Muscle layer of colon (tissue), 2 donors: ENCODE data around the gene GJA8.
"Not testable (repeated sequence)": the region's sequence is repeated elsewhere in the genome, so short reads cannot be mapped to it uniquely, and the experiment has no call there.

Source experiments
- H3K27ac ChIP-seq: one replicate; pipeline ENCODE4 v1.7.0; 2013; ENCODE audit warnings: low read depth, mild to moderate bottlenecking, low read length, moderate library complexity
- H3K27me3 ChIP-seq, 2 donors: one replicate each; pipeline ENCODE4 v1.7.0; 2013; ENCODE audit warnings: low read length in 2 of 2, mild to moderate bottlenecking in 2 of 2; ENCODE audit not compliant: insufficient read depth in 2 of 2, control insufficient read depth in 1 of 2
- H3K36me3 ChIP-seq: one replicate; pipeline ENCODE4 v1.7.0; 2013; ENCODE audit warnings: mild to moderate bottlenecking, low read length; ENCODE audit not compliant: insufficient read depth
- H3K4me1 ChIP-seq: one replicate; pipeline ENCODE4 v1.7.0; 2013; ENCODE audit warnings: mild to moderate bottlenecking, low read length; ENCODE audit not compliant: insufficient read depth
- H3K4me3 ChIP-seq, 2 donors: one replicate each; pipeline ENCODE4 v1.7.0; 2013; ENCODE audit warnings: low read length in 2 of 2, low read depth in 1 of 2, mild to moderate bottlenecking in 1 of 2, moderate library complexity in 1 of 2
- H3K9ac ChIP-seq: one replicate; pipeline ENCODE4 v1.7.0; 2013; ENCODE audit warnings: low read length
- H3K9me3 ChIP-seq: one replicate; pipeline ENCODE4 v1.7.0; 2013; ENCODE audit warnings: mild to moderate bottlenecking, low read length
- donor health status: abdominal sarcoma.
- donor health status: Adenocarcinoma of cecum.

GJA8 gene

DNA sequence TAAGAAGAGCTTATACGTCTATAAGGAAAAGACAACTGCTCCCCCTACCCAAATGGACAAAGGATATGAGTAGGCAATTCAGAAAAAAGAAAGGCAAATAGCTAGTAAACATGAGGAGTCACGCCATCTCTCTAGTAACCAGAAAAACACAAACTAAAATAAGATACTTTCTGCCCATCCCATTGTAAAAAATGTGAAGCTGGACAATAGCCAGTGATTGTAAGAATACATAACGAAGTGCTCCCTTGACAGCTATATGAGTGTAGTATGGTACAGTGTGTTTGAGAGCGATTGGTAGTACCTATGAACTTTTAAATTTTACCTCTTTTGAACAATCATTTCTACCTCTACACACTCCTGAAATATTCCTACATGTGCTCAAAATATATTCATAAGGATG lies 7.5 kb upstream of the GJA8 start:
- Histone ChIP-seq H3K36me3 (no peaks in the 10 kb centered on the region), H3K4me3 (no peak overlapping the region), H3K27ac (no peak overlapping the region), H3K9ac (no peak overlapping the region), H3K27me3 (no peaks in the 10 kb centered on the region), H3K4me1 (no peaks in the 10 kb centered on the region), H3K9me3 (no peaks in the 10 kb centered on the region)

DNA sequence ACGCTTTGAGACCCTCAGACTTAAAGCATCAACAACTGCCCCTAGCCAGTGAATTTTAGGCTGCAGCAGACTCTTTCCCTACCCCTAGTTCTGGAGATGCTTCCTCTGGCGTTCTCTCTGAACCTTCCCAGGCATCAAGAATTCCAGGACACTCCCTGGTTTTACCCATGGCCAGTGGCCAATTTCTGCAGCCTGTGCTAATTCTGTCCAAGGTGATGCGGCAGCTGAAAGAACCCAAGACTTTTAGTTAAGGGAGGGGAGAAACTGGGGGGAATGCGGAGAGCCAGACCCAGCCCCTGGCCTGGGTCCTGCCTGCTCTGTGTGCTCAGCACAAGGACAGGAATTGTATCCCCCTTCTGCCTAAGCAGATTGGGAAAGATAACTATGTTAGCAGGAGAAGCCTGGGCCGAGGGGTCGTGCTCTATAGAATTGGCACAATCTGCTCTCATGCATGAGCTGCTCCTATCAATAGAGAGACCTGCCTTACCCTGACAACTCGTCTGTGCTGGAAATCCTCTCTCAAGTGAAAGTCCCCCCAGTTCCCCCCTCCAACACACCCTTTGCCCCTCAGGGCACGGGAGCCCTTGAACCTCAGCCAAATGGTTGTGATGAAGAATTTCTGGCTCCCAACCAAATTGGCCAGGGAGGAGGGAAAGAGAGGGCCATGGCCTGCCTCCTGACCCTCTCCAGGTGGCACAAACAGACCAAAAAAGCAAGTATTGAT lies 5.4 kb upstream of the GJA8 start:
- no peaks in the 10 kb centered on the region for H3K4me1 ChIP-seq
- H3K36me3 ChIP-seq: no peaks in the 10 kb centered on the region
- H3K4me3 ChIP-seq: no peak overlapping the region
- no peak overlapping the region for H3K27ac ChIP-seq
- no peaks in the 10 kb centered on the region for H3K27me3 ChIP-seq
- H3K9me3 ChIP-seq: no peaks in the 10 kb centered on the region
- H3K9ac ChIP-seq: no peak overlapping the region

- Histone ChIP-seq H3K27me3 (no peaks in the 10 kb centered on the region), H3K9me3 (no peaks in the 10 kb centered on the region), H3K9ac (no peak overlapping the region), H3K4me1 (no peaks in the 10 kb centered on the region), H3K4me3 (no peak overlapping the region), H3K27ac (no peak overlapping the region), H3K36me3 (no peaks in the 10 kb centered on the region)
Measured at GRCh38 chr1:147897789-147898188, 4.8 kb upstream of the GJA8 start.

DNA sequence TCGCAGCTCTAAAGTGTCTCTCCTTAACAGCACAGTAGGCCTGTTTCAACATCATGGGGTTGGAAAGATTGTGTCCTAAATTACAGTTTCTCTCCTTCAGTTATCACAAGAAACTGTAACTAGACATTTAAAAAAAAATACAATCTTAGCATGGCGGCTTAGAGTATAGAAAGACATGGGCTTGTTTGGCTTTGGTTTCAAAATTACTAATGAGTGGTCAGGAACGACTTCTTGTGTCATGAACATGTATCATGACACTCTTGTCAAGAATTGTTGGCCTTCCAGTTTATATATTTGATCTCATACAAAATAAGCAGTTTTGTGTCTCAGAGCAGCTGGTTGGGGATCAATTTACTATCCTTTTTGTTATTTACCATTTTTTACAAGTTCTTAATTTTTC lies 2.1 kb downstream of the GJA8 start:
- Histone ChIP-seq H3K36me3 (no peaks in the 10 kb centered on the region), H3K9ac (no peak overlapping the region), H3K9me3 (no peaks in the 10 kb centered on the region), H3K27me3 (no peaks in the 10 kb centered on the region), H3K4me3 (no peak overlapping the region), H3K27ac (no peak overlapping the region), H3K4me1 (no peaks in the 10 kb centered on the region)

- Histone ChIP-seq H3K27me3 (no peaks in the 10 kb centered on the region), H3K9me3 (no peaks in the 10 kb centered on the region), H3K4me1 (no peaks in the 10 kb centered on the region), H3K4me3 (no peak overlapping the region), H3K9ac (no peak overlapping the region), H3K36me3 (no peaks in the 10 kb centered on the region), H3K27ac (no peak overlapping the region)
Measured at GRCh38 chr1:147907786-147908509, 5.4 kb downstream of the GJA8 start.

DNA sequence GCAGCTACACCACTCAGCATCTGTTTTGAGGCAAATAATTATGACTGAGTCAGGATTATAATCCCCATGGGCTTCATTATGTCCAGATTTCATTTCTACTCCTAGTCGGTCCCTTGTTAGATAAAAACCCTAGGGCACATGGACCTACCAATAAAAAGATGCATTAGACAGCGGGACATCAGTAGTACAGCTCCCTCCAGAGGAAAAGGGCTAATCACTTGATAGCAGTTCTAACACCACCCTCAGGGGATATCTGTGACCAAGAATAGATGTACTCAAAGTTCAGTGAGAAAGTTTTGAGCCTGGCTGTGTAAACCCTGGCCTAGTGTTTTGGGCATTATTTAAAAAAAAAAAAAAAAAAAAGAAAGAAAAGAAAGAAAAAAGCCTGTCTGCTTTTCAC lies 10.0 kb downstream of the GJA8 start:
- Histone ChIP-seq H3K9ac (no peak overlapping the region), H3K4me1 (no peaks in the 10 kb centered on the region), H3K27ac (no peak overlapping the region), H3K27me3 (no peaks in the 10 kb centered on the region), H3K4me3 (no peak overlapping the region), H3K9me3 (no peaks in the 10 kb centered on the region), H3K36me3 (no peaks in the 10 kb centered on the region)

DNA sequence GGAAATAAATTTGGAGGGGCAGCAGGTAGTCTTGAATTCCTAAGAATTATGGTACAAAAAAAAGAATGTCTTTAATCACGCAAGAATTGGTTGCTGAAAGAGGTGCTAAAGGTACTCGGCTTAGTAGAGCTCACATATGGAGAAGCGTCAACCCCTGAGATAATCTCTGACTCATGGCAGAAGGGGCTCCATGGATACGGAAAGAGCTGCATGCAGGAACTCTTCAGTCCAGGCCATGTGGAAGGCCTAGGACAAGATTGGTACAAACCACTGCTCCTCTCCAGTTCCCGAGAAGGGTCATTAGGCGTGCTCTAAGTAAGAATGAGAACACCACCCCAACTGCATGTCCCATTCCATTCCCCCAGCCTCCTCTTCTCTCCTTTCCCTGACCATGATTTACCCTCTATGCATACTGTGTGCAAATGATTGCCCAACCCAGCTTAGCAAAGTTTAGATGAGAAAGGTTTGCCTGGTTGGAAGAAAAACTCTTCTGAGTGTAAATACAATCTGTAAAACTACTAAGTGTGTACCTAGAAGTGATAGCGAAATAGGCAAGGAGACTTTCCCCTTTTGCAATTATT lies 10.9 kb downstream of the GJA8 start:
- Histone ChIP-seq H3K27ac (no peak overlapping the region), H3K4me1 (no peaks in the 10 kb centered on the region), H3K9me3 (no peaks in the 10 kb centered on the region), H3K36me3 (no peaks in the 10 kb centered on the region), H3K9ac (no peak overlapping the region), H3K4me3 (no peak overlapping the region), H3K27me3 (no peaks in the 10 kb centered on the region)

GRCh38 chr1:147919896-147920295 lies 17.3 kb downstream of the GJA8 start:
- no peak overlapping the region for H3K4me3 ChIP-seq

GRCh38 chr1:147924813-147925212 lies 22.2 kb downstream of the GJA8 start:
- Histone ChIP-seq H3K4me3 (no peak overlapping the region), H3K9ac (no peak overlapping the region), H3K4me1 (no peaks in the 10 kb centered on the region), H3K36me3 (no peaks in the 10 kb centered on the region), H3K27ac (no peak overlapping the region), H3K9me3 (no peaks in the 10 kb centered on the region), H3K27me3 (no peaks in the 10 kb centered on the region)

More at GRCh38 chr1:147919896-147920295, 17.3 kb downstream of the GJA8 start:
- H3K9me3 ChIP-seq: no peaks in the 10 kb centered on the region
- H3K27ac ChIP-seq: no peak overlapping the region
- H3K27me3 ChIP-seq: no peaks in the 10 kb centered on the region
- H3K4me1 ChIP-seq: no peaks in the 10 kb centered on the region
- no peak overlapping the region for H3K9ac ChIP-seq
- H3K36me3 ChIP-seq: no peaks in the 10 kb centered on the region

- not testable (repeated sequence) for H3K9ac ChIP-seq, H3K4me3 ChIP-seq, H3K36me3 ChIP-seq, H3K27me3 ChIP-seq, H3K27ac ChIP-seq, H3K9me3 ChIP-seq, H3K4me1 ChIP-seq
Measured at GRCh38 chr1:147927215-147927614, 24.6 kb downstream of the GJA8 start.

DNA sequence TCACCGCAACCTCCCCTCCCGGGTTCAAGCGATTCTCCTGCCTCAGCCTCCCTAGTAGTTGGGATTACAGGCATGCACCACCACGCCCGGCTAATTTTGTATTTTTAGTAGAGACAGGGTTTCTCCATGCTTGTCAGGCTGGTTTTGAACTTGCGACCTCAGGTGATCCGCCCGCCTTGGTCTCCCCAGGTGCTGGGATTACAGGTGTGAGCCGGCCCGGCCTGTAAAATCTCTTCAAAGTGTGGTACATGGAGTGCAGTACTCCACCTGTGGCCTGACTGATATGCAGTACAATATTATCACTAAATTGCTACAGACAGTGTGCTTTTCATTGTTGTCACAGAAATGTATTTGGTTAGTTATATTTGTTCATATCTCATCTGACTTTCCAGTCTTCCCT lies 25.1 kb downstream of the GJA8 start:
- H3K4me1 ChIP-seq, H3K9ac ChIP-seq: not testable (repeated sequence)

More for the DNA sequence above, 25.1 kb downstream of the GJA8 start:
- not testable (repeated sequence) for H3K36me3 ChIP-seq, H3K9me3 ChIP-seq, H3K27me3 ChIP-seq, H3K4me3 ChIP-seq, H3K27ac ChIP-seq
